OCI-LY7 (cell line): ENCODE results near the gene HECW1.

Experiments
- CTCF ChIP-seq: fragments of 200-600 bp; sonication (generic); conservative IDR thresholded peaks from 2 replicates; pipeline ENCODE4 v1.5.1; 2014; ENCODE audit warnings: mild to moderate bottlenecking, antibody characterized with exemption, low read length, moderate library complexity, mixed read lengths
- EZH2phosphoT487 ChIP-seq: fragments of 200-600 bp; sonication (generic); IDR thresholded peaks from 2 replicates; pipeline ENCODE4 v1.6.1; 2018; ENCODE audit warnings: low read depth, borderline replicate concordance, mild to moderate bottlenecking, mixed run types, antibody characterized with exemption, low read length, moderate library complexity, mixed read lengths

GRCh38 chr7:43163885-43164284, 51.4 kb downstream of the HECW1 start:
- TF ChIP-seq EZH2phosphoT487 (no peak), CTCF (no peak)
